HG03025 (cell line): ENCODE measurements around the gene ASIC2.

Experiments used
- ATAC-seq: cut with Tn5 transposase; IDR thresholded peaks from one replicate; pipeline ENCODE4 v1.9.1; 2021; ENCODE audit warnings: mild to moderate bottlenecking, moderate library complexity; ENCODE audit not compliant: unreplicated experiment, low FRiP score

Gene ASIC2

DNA sequence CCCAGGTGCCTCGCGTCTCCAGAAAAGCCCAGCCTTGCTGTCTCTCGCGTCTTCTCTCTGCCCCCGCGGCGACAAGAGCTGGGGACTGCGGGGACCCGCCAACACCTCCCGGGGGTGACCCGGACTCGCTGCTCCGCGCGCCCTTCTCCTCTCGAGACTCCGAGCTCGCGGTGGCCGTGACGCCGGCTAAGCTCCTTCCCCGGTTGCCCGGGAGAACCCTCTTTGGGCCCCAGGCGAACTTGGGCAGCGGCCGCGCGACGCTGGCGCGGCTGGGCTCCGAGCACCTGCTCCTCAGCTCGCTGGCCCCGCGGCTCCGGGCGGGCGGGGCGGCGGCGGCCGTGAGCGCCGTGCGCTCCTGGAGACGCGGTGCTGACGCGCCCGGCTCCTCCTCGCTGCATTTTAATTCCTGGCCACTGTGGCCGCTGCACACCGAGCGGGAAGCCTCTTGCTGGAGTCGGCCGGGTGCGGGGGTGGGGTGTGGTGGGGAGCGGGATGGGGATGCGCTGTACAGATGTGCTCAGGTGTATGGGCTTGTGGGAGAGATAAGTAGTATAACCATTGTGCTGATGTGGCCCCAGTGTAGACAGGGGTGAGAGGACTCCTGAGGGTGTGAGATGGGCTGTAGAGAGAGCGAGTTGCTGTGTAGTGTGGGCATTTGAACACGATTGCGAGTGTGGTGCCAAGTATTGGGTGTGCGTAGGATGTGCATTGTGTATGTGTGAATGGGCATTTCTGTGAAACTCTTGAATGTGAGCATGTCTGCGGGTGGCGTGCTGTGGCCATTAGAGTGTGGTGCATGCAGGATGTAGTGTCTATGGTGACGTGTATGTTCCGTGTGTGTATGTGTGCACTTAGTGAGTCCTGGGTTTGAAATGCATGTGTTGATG lies at the start of gene ASIC2:
Gene ASIC2, minus strand, starts transcription at position 315 of the 887 bp plus-strand sequence.
- no peak for ATAC-seq

- ATAC-seq, result no peak
Measured at GRCh38 chr17:33342025-33342424, 48.9 kb upstream of the ASIC2 start.

DNA sequence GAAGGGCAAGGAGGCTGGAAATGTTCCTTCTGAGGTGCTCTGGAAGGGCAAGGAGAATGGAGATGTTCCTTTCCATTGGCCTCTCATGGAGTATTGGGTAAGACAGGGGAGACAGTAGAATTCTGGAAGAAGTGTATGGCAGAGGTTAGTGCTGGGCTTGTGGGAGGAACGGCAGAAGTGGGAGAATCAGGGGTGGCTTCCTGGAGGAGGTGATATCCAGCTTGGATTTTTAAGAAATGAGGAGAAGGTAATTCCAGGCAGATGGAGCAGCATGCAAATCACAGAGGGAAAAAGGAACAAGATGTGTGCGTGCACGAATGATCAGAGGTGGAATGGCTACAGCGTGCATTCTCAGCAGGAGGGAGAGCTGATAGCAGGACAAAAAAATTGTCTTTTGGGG lies 45.1 kb upstream of the ASIC2 start:
- no peak for ATAC-seq

DNA sequence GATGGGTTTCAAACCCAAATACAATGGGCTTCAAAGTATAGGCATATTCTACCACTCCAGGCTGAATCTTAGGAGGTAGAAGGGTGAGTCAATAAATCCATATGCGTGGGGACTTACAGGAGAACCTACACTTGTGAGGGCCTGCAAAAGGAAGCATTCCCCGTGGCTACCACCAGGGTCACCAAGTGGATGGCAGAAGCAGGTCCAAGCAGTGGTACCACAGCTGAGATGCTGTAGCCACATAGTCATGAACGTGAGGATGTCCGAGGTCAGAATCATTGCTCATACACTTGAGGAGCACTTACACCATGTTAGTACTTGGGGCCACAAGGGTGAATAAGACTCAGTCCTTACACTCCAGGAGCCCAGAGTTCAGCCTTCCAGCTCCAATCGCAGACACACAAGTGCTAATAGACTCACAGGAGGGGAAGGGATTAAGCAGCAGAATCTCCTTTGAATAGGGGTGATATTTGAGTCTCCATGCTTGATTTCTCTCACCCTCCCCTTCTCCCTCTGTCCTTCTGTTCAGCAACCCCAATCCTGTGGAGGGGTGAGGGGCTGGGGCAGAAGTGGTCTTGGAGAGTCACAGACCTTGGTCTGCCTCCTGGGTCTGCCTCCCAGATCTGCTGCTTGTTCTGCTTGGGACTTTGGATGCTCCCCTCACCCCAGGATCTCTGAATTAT lies 42.5 kb upstream of the ASIC2 start:
- ATAC-seq, result no peak

- ATAC-seq, result no peak
Measured at GRCh38 chr17:33334703-33335102, 41.6 kb upstream of the ASIC2 start.

- ATAC-seq, result no peak
Measured at GRCh38 chr17:33330877-33331276, 37.8 kb upstream of the ASIC2 start.

GRCh38 chr17:33328129-33328528 lies 35.0 kb upstream of the ASIC2 start:
- no peak for ATAC-seq

GRCh38 chr17:33324736-33325135 lies 31.6 kb upstream of the ASIC2 start:
- ATAC-seq, result no peak

- no peak for ATAC-seq
Measured at GRCh38 chr17:33322063-33322462, 29.0 kb upstream of the ASIC2 start.

DNA sequence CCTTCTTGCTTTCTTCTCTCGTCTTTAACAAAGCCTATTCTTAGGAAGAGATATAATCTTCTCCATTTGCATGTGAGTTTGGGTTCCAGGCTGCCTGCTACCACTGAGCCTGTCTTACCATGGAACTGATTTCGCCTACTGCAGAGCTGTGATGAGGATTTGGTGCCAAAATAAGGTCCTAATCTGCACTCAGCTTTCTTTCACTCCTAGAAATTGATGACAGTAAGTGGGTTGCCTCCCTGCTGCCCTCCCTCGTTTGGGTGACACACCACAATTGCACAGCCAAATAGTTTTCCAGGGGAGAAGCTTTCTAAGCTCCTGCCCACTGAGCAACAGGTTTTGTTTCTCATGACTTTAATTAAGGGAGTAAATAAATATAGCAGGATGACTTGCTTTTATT lies 25.1 kb upstream of the ASIC2 start:
- ATAC-seq, result no peak

DNA sequence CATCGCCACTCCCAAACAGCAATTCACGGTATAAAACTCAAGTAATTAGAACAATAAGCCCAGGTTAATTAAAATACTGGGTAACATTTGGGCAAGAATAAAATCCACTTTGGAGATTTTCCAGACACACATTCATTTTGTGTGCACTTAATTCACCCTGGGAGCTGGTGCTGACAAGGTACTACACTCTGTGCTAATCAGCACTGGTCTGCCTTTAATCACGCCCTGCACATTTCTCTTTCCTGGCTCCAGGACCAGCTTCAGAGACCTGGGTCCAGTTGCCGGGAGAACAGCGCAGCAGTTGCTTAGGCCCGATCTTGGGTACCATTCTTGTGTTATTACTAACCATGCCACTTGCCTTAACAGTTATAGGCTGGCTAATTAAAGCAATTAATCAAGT lies 23.7 kb upstream of the ASIC2 start:
- no peak for ATAC-seq

GRCh38 chr17:33310296-33310695 lies 17.2 kb upstream of the ASIC2 start:
- no peak for ATAC-seq

DNA sequence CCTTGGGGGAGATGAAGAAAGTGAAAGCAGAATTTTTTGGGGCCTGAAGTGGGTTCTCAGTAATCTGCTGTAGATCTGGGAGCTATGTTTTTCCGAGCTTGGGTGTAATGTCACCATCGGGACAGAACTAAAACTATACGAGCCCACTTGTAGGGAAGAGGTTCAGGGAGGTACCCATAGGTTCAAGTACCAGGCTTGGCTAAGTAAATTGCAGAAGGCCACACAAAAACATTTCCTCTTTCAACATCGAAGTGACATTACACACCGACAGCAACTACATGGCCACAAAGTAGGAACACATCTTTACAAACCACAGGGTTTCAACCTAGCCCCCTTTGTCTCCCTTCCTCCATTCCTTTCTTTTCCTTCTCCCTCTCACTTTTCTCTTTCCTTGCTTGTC lies 10.2 kb upstream of the ASIC2 start:
- ATAC-seq, result no peak

GRCh38 chr17:33302394-33302793 lies 9.3 kb upstream of the ASIC2 start:
- ATAC-seq, result no peak

DNA sequence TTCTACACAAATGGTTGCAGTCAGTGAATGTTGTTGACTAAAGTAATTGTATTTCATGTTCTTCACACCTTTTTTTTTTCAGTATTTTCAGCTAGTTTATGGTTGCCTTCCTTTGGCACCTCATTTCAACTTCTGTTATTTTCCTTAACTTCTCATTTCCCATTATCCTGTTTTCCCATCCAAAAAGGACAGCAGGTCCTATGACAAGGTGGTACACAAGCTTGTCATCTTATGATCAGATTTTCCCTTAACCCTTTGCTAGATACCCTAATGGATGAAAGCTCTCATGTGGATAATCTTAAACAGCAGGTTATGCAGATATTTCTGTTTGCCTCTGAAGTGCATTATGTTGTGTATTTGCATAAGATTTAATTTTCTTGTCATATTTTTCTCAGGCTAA lies 7.1 kb upstream of the ASIC2 start:
- ATAC-seq, result no peak

- no peak for ATAC-seq
Measured at GRCh38 chr17:33299115-33299514, 6.0 kb upstream of the ASIC2 start.

- no peak for ATAC-seq
Measured at GRCh38 chr17:33297643-33298042, 4.5 kb upstream of the ASIC2 start.

GRCh38 chr17:33294994-33295393 lies 1.9 kb upstream of the ASIC2 start:
- no peak for ATAC-seq

DNA sequence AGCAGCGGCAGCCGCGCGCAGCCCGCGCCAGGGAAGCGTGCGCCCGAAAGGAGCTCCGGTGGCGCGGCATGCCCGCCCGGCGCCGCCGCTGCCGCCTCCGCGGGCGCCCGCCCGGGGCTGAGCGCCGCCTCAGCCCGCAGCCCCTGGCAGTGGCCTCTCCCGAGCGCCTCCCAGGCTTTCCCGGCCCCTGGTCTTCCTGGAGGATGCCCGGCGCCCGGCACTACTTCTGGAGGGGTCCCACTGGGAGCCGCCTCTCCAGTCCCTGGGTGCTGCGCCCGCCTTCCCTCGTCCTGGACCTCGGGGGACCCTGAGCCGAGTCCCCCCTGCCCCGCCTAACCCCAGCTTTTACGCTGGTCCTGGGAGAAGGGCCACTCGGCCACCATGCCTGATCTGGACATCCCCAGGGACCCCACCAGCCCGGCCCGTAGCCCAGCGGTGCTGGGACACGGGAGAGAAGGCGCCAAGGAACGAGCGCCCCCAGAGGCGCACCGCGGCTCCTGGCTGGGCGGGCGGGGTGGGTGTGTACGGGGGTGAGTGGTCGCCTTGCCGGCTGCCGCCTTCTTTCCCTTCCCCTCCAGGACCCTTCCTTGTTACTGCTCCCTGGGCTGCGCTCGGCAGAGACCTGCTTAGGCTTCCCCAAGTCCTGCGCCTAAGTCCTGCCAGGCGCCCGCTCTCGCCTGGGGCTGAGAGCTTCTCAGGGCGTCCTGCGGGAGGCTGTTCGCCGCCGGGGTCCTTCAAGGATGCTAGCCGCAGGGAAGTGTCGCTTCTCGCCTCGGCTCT lies 704 bp downstream of the ASIC2 start:
- ATAC-seq, result no peak

DNA sequence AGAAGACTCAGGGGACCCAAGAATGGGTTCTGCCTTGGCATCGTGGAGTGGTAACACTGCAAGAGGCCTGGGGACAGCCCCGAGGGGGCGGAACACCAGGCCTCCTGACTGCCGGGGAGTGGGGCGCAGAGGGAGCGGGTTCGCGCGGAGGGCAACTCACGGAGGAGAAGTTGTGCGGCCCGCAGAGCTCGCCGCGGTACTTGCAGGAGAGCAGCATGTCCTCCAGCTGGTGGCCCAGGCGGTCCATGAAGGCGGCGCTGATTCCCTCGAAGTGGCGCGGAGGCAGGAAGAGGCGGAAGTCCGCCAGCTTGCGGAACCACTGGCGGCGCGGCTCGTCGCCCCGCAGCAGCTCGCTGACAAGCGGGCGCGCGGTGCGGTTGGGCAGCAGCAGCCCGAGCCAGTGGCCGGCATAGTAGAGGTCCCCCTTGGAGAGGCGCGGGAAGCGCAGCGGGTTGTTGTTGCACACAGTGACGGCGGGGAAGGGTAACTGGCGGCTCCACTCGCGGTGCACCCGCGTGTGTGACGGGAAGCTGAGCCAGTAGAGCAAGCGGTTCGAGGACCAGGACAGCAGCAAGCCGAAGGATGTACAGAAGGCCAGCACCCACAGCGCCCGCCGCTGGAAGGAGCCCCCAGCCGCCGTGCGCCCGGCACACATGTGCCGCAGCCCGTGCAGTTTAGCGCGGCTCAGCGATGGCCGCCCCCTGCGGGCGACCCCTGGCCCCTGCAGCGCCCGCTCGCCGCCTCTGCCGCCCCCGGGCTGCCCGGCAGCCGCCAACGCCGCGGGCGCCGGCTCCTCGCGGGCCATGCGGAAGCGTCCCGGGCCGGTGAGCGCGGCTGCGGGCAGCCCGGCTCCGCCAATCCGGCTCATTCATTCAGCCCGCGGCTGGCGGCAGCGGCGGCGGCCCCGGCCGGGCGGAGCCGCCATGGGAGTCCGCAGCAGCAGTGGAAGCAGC lies 1.6 kb downstream of the ASIC2 start:
- no peak for ATAC-seq
